Measurements from ENCODE around the gene CNN3.

Gene CNN3

DNA sequence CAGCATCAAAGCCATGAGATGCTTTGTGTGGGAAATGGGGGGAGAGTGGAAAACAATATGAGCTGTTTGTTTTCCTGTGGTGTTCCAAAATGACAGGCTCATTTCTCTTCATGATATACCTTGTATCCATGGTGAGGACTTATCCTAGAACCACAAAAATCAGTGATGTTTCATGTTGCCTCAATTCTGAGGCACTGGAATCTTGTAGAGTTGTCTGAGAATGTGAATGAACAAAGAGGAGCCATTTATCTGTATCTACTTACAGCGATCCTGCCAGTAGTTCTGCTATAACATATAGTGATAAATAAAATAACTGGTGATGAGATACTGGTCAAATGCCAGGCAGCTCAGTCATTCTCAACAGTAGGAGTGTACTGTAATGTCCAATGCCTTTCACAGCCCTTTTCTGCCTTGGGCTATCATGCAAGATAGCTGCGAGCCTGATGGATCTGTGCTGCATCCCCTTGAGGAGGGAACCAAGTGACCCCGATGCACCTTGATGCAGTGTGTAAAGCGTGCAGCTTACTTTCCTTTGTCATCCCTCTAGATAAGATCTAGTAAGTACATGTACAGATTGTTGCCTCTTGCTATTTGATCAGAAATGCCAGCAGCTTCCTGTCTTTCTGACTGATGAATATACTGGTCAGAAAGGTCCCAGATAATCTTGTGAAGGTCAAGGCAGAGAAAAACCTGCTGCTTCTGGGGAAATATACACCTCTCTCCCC lies 54.0 kb downstream of the CNN3 start:
- H2AK5ac ChIP-seq (ENCODE audit: low read length) = no peak overlapping the region
- H3K36me3 ChIP-seq (ENCODE audit: control insufficient read depth, insufficient read depth, low read length) = no peaks in the 10 kb centered on the region
- H3K27me3 ChIP-seq (ENCODE audit: insufficient read depth, low read length, poor library complexity) = no peaks in the 10 kb centered on the region
- H3K27ac ChIP-seq (ENCODE audit: low read depth, low read length) = no peak overlapping the region
- H3K4me3 ChIP-seq (ENCODE audit: low read length) = no peak overlapping the region
- H2BK5ac ChIP-seq (ENCODE audit: low read length) = no peak overlapping the region
- no peak overlapping the region for H3K56ac ChIP-seq (ENCODE audit: low read length)
- no peak overlapping the region for H2BK15ac ChIP-seq (replicated peaks; ENCODE audit: low read depth)
- DNase-seq = no peak
- H3K9ac ChIP-seq (ENCODE audit: low read length) = no peak overlapping the region
- H3K4me1 ChIP-seq (ENCODE audit: control insufficient read depth, low read depth, low read length) = no peaks in the 10 kb centered on the region
- no CpG with 5 or more reads among the region's 4 CpGs for WGBS (ENCODE audit: extremely low coverage, insufficient coverage, low lambda C conversion rate)
- no peak overlapping the region for H2BK120ac ChIP-seq (ENCODE audit: low read depth, low read length)
- no peak overlapping the region for H4K5ac ChIP-seq (ENCODE audit: low read length)
- H3K23ac ChIP-seq (ENCODE audit: low read length) = no peak overlapping the region
- no peak overlapping the region for H3K4me2 ChIP-seq (ENCODE audit: low read length)
- H3K4ac ChIP-seq (ENCODE audit: low read depth, low read length) = no peak overlapping the region
- no peak overlapping the region for H3K18ac ChIP-seq (ENCODE audit: low read length)
- H3K79me1 ChIP-seq (ENCODE audit: low read length) = no peaks in the 10 kb centered on the region
- no peaks in the 10 kb centered on the region for H3K79me2 ChIP-seq (ENCODE audit: control insufficient read depth, insufficient read depth, low read length)
- no peak overlapping the region for H4K8ac ChIP-seq (ENCODE audit: low read depth, low read length)

DNA sequence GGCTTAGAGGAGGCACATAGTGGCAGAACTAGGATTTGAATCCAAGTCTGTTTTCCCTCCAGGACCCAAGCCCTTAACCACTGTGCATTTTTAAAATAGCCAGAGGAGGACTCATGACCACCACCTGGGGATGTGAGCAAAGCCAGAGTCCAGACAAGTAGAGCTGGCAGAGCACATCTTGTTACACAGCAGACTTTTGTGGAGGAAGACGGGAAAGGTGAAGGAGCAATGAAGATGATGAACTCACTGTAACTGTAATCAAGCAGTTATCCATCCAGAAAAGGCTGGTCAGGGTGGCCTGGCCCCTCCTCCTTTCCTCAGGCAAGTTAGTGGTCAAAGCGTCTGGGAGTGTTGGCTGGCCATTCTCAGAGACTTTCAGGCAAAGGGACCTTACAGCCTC lies 55.9 kb downstream of the CNN3 start:
- H3K4me3 ChIP-seq (ENCODE audit: low read length) = no peak overlapping the region
- no peak for DNase-seq
- H3K56ac ChIP-seq (ENCODE audit: low read length) = no peak overlapping the region
- no peak overlapping the region for H4K8ac ChIP-seq (ENCODE audit: low read depth, low read length)
- no peak overlapping the region for H2BK120ac ChIP-seq (ENCODE audit: low read depth, low read length)
- no peaks in the 10 kb centered on the region for H3K79me2 ChIP-seq (ENCODE audit: control insufficient read depth, insufficient read depth, low read length)
- no peak overlapping the region for H4K5ac ChIP-seq (ENCODE audit: low read length)
- no peaks in the 10 kb centered on the region for H3K79me1 ChIP-seq (ENCODE audit: low read length)
- H3K4ac ChIP-seq (ENCODE audit: low read depth, low read length) = no peak overlapping the region
- H3K9ac ChIP-seq (ENCODE audit: low read length) = no peak overlapping the region
- H3K27ac ChIP-seq (ENCODE audit: low read depth, low read length) = no peak overlapping the region
- H3K36me3 ChIP-seq (ENCODE audit: control insufficient read depth, insufficient read depth, low read length) = no peaks in the 10 kb centered on the region
- no peak overlapping the region for H2BK5ac ChIP-seq (ENCODE audit: low read length)
- H3K4me1 ChIP-seq (ENCODE audit: control insufficient read depth, low read depth, low read length) = no peaks in the 10 kb centered on the region
- H2AK5ac ChIP-seq (ENCODE audit: low read length) = no peak overlapping the region
- H3K27me3 ChIP-seq (ENCODE audit: insufficient read depth, low read length, poor library complexity) = no peaks in the 10 kb centered on the region
- no peak overlapping the region for H3K4me2 ChIP-seq (ENCODE audit: low read length)
- no peak overlapping the region for H2BK15ac ChIP-seq (replicated peaks; ENCODE audit: low read depth)
- H3K23ac ChIP-seq (ENCODE audit: low read length) = no peak overlapping the region
- no CpG with 5 or more reads among the region's 2 CpGs for WGBS (ENCODE audit: extremely low coverage, insufficient coverage, low lambda C conversion rate)
- H3K18ac ChIP-seq (ENCODE audit: low read length) = no peak overlapping the region

DNA sequence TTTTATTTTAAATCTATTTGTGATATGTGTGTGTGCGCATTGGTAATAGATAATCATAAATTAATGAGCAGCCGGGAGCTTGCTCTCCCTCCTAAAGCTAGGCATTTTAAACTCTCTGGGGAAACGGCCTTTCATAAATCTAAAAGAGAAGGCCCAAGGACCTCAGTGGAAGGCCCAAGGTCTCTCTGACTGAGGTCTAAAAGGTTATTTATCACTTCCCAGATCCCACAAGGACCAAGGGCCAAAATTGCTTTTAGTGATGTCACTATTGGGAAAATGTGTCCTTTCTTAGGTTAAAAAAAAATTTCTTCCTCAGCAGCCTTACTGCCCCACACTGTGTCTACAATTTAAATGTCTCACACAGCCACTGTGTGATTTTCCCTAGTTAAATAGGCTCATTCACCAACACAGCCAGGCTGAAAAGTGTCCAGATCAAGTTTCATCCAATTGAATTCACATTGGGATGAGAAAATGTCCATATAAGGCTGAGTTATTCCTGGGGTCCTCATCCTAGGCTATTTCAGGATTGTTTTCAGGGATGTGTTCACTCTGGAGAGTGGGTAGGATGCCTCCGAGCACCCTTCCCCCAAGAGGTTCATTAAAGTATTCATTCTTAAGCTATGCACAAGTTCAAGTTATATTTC lies 60.6 kb downstream of the CNN3 start:
- H3K56ac ChIP-seq (ENCODE audit: low read length) = no peak overlapping the region
- peaks cover 11% of the 10 kb centered on the region for H3K4me1 ChIP-seq (ENCODE audit: control insufficient read depth, low read depth, low read length)
- H3K23ac ChIP-seq (ENCODE audit: low read length) = no peak overlapping the region
- no peak overlapping the region for H3K4me2 ChIP-seq (ENCODE audit: low read length)
- no peaks in the 10 kb centered on the region for H3K79me1 ChIP-seq (ENCODE audit: low read length)
- no peak overlapping the region for H3K4ac ChIP-seq (ENCODE audit: low read depth, low read length)
- no peak overlapping the region for H3K9ac ChIP-seq (ENCODE audit: low read length)
- no peaks in the 10 kb centered on the region for H3K36me3 ChIP-seq (ENCODE audit: control insufficient read depth, insufficient read depth, low read length)
- H2BK120ac ChIP-seq (ENCODE audit: low read depth, low read length) = no peak overlapping the region
- no peak for DNase-seq
- no peak overlapping the region for H2BK5ac ChIP-seq (ENCODE audit: low read length)
- WGBS (ENCODE audit: extremely low coverage, insufficient coverage, low lambda C conversion rate) = no CpG with 5 or more reads among the region's 4 CpGs
- no peak overlapping the region for H3K4me3 ChIP-seq (ENCODE audit: low read length)
- H2AK5ac ChIP-seq (ENCODE audit: low read length) = no peak overlapping the region
- H2BK15ac ChIP-seq (replicated peaks; ENCODE audit: low read depth) = no peak overlapping the region
- no peaks in the 10 kb centered on the region for H3K27me3 ChIP-seq (ENCODE audit: insufficient read depth, low read length, poor library complexity)
- H4K8ac ChIP-seq (ENCODE audit: low read depth, low read length) = no peak overlapping the region
- no peak overlapping the region for H3K18ac ChIP-seq (ENCODE audit: low read length)
- H3K27ac ChIP-seq (ENCODE audit: low read depth, low read length) = no peak overlapping the region
- H3K79me2 ChIP-seq (ENCODE audit: control insufficient read depth, insufficient read depth, low read length) = no peaks in the 10 kb centered on the region
- no peak overlapping the region for H4K5ac ChIP-seq (ENCODE audit: low read length)

DNA sequence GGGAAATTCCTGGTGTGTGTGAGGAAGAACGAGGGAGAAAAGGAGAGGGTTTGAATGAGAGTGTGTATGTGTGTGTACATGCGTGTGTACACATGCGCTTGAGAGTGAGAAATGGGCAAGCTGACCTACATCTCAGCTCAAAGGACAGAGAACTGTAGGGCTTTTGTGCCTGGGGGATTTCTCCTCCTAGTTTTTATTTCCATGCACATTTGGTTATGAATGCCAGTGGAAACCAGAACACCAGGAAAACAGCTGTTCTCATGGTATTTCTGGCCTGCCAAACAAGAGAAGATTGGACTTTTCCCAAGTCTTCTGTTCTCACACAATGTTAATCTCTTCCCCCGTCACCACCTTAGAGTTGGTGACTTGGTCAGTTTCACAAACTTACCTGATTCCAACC lies 61.5 kb downstream of the CNN3 start:
- no peak overlapping the region for H2BK15ac ChIP-seq (replicated peaks; ENCODE audit: low read depth)
- H2BK5ac ChIP-seq (ENCODE audit: low read length) = no peak overlapping the region
- H2BK120ac ChIP-seq (ENCODE audit: low read depth, low read length) = no peak overlapping the region
- H3K18ac ChIP-seq (ENCODE audit: low read length) = no peak overlapping the region
- DNase-seq = no peak
- no peak overlapping the region for H3K4ac ChIP-seq (ENCODE audit: low read depth, low read length)
- H4K5ac ChIP-seq (ENCODE audit: low read length) = no peak overlapping the region
- H3K9ac ChIP-seq (ENCODE audit: low read length) = no peak overlapping the region
- no peak overlapping the region for H3K4me3 ChIP-seq (ENCODE audit: low read length)
- no peak overlapping the region for H3K56ac ChIP-seq (ENCODE audit: low read length)
- H3K27me3 ChIP-seq (ENCODE audit: insufficient read depth, low read length, poor library complexity) = no peaks in the 10 kb centered on the region
- H3K4me1 ChIP-seq (ENCODE audit: control insufficient read depth, low read depth, low read length) = peaks cover 11% of the 10 kb centered on the region
- H3K23ac ChIP-seq (ENCODE audit: low read length) = no peak overlapping the region
- no peak overlapping the region for H3K4me2 ChIP-seq (ENCODE audit: low read length)
- H4K8ac ChIP-seq (ENCODE audit: low read depth, low read length) = no peak overlapping the region
- no peak overlapping the region for H2AK5ac ChIP-seq (ENCODE audit: low read length)
- no peaks in the 10 kb centered on the region for H3K79me2 ChIP-seq (ENCODE audit: control insufficient read depth, insufficient read depth, low read length)
- H3K36me3 ChIP-seq (ENCODE audit: control insufficient read depth, insufficient read depth, low read length) = no peaks in the 10 kb centered on the region
- WGBS (ENCODE audit: extremely low coverage, insufficient coverage, low lambda C conversion rate) = 100% methylated on average over 1 of the region's 4 CpGs
- no peak overlapping the region for H3K27ac ChIP-seq (ENCODE audit: low read depth, low read length)
- H3K79me1 ChIP-seq (ENCODE audit: low read length) = no peaks in the 10 kb centered on the region

DNA sequence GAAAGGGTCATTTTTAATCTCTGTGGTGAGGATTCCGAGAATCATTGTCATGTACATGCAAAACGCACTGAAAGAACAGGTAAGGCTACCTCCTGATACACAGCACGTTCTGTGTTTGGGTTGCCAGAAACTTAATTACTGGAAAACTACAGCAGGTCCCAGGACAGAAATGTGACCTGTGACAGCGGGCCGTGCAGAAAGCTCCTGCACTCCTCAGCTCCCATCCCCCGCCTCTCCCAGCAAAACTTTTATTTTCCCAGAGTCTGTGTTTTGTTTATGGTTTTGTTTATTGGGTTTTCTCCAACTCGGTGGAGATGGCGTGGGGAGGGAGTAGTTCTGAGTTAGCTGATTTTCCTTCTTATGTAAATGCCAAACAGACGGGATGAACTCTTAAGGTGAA lies 62.1 kb downstream of the CNN3 start:
- Histone ChIP-seq H3K27ac (ENCODE audit: low read depth, low read length) (no peak overlapping the region), H3K79me1 (ENCODE audit: low read length) (no peaks in the 10 kb centered on the region), H4K5ac (ENCODE audit: low read length) (no peak overlapping the region), H3K4ac (ENCODE audit: low read depth, low read length) (no peak overlapping the region), H2BK5ac (ENCODE audit: low read length) (no peak overlapping the region), H3K4me1 (ENCODE audit: control insufficient read depth, low read depth, low read length) (peaks cover 11% of the 10 kb centered on the region), H3K36me3 (ENCODE audit: control insufficient read depth, insufficient read depth, low read length) (no peaks in the 10 kb centered on the region), H3K27me3 (ENCODE audit: insufficient read depth, low read length, poor library complexity) (no peaks in the 10 kb centered on the region), H2BK15ac (replicated peaks; ENCODE audit: low read depth) (no peak overlapping the region), H3K56ac (ENCODE audit: low read length) (no peak overlapping the region), H3K79me2 (ENCODE audit: control insufficient read depth, insufficient read depth, low read length) (no peaks in the 10 kb centered on the region), H3K4me2 (ENCODE audit: low read length) (no peak overlapping the region), H3K23ac (ENCODE audit: low read length) (no peak overlapping the region), H3K4me3 (ENCODE audit: low read length) (no peak overlapping the region), H3K18ac (ENCODE audit: low read length) (peak overlapping the region; percentile 77), H4K8ac (ENCODE audit: low read depth, low read length) (no peak overlapping the region), H3K9ac (ENCODE audit: low read length) (no peak overlapping the region), H2AK5ac (ENCODE audit: low read length) (no peak overlapping the region), H2BK120ac (ENCODE audit: low read depth, low read length) (no peak overlapping the region)
- no CpG with 5 or more reads among the region's 9 CpGs for WGBS (ENCODE audit: extremely low coverage, insufficient coverage, low lambda C conversion rate)
- no peak for DNase-seq
